Measurements from ENCODE around the gene NCAM1. TPM values are rescaled to one million over a fixed set of nuclear protein-coding genes. Genes with fewer than 3 reads are reported as not detected.

NCAM1 gene
- total RNA-seq, 2 experiments from 2014 or later = not detected

GRCh38 chr11:112972399-112973145 lies 11.4 kb downstream of the NCAM1 start:
- CTCF ChIA-PET = no interaction called here
- H3K4me1 Mint-ChIP-seq (ENCODE audit: low read depth) = no peaks in the 10 kb centered on the region
- no peak for DNase-seq
- peaks cover 16% of the 10 kb centered on the region for H3K27me3 Mint-ChIP-seq (ENCODE audit: low read depth)
- H3K36me3 Mint-ChIP-seq (ENCODE audit: low read depth) = no peaks in the 10 kb centered on the region
- H3K27ac Mint-ChIP-seq = no peak overlapping the region
- H3K9me3 Mint-ChIP-seq = no peaks in the 10 kb centered on the region
- intact Hi-C loops (cut with micrococcal nuclease) = no loop called here
- no peak overlapping the region for H3K4me3 Mint-ChIP-seq

GRCh38 chr11:112975051-112975450 lies 13.8 kb downstream of the NCAM1 start:
- Mint-ChIP-seq H3K36me3 (ENCODE audit: low read depth) (no peaks in the 10 kb centered on the region), H3K27me3 (ENCODE audit: low read depth) (peaks cover 13% of the 10 kb centered on the region), H3K4me1 (ENCODE audit: low read depth) (no peaks in the 10 kb centered on the region), H3K27ac (no peak overlapping the region), H3K4me3 (no peak overlapping the region), H3K9me3 (no peaks in the 10 kb centered on the region)
- CTCF ChIA-PET = no interaction called here
- DNase-seq = no peak
- intact Hi-C loops (cut with micrococcal nuclease) = no loop called here

- H3K4me3 Mint-ChIP-seq = no peak overlapping the region
- H3K27ac Mint-ChIP-seq = no peak overlapping the region
- CTCF ChIA-PET = no interaction called here
- no peaks in the 10 kb centered on the region for H3K9me3 Mint-ChIP-seq
- no peaks in the 10 kb centered on the region for H3K4me1 Mint-ChIP-seq (ENCODE audit: low read depth)
- intact Hi-C loops (cut with micrococcal nuclease) = no loop called here
- DNase-seq = no peak
- H3K27me3 Mint-ChIP-seq (ENCODE audit: low read depth) = peaks cover 13% of the 10 kb centered on the region
- no peaks in the 10 kb centered on the region for H3K36me3 Mint-ChIP-seq (ENCODE audit: low read depth)
Observed at GRCh38 chr11:112975493-112975892, 14.3 kb downstream of the NCAM1 start.

GRCh38 chr11:112977755-112978154 lies 16.5 kb downstream of the NCAM1 start:
- no peak overlapping the region for H3K27ac Mint-ChIP-seq
- H3K9me3 Mint-ChIP-seq = no peaks in the 10 kb centered on the region
- intact Hi-C loops (cut with micrococcal nuclease) = no loop called here
- DNase-seq = no peak
- no peaks in the 10 kb centered on the region for H3K36me3 Mint-ChIP-seq (ENCODE audit: low read depth)
- H3K27me3 Mint-ChIP-seq (ENCODE audit: low read depth) = peaks cover 16% of the 10 kb centered on the region
- no peak overlapping the region for H3K4me3 Mint-ChIP-seq
- CTCF ChIA-PET = no interaction called here
- H3K4me1 Mint-ChIP-seq (ENCODE audit: low read depth) = no peaks in the 10 kb centered on the region

GRCh38 chr11:112983887-112984286 lies 22.7 kb downstream of the NCAM1 start:
- Mint-ChIP-seq H3K4me3 (no peak overlapping the region), H3K27ac (no peak overlapping the region), H3K4me1 (ENCODE audit: low read depth) (no peaks in the 10 kb centered on the region), H3K27me3 (ENCODE audit: low read depth) (peaks cover 3% of the 10 kb centered on the region), H3K36me3 (ENCODE audit: low read depth) (no peaks in the 10 kb centered on the region), H3K9me3 (peaks cover 4% of the 10 kb centered on the region)
- CTCF ChIA-PET = no interaction called here
- intact Hi-C loops (cut with micrococcal nuclease) = no loop called here
- no peak for DNase-seq

GRCh38 chr11:112989198-112989597 lies 28.0 kb downstream of the NCAM1 start:
- DNase-seq = no peak
- intact Hi-C loops (cut with micrococcal nuclease) = no loop called here
- Mint-ChIP-seq H3K36me3 (ENCODE audit: low read depth) (no peaks in the 10 kb centered on the region), H3K9me3 (peaks cover 9% of the 10 kb centered on the region), H3K27me3 (ENCODE audit: low read depth) (peaks cover 5% of the 10 kb centered on the region), H3K4me3 (no peak overlapping the region), H3K4me1 (ENCODE audit: low read depth) (no peaks in the 10 kb centered on the region), H3K27ac (no peak overlapping the region)
- CTCF ChIA-PET = no interaction called here

GRCh38 chr11:112993808-112994207 lies 32.6 kb downstream of the NCAM1 start:
- no peaks in the 10 kb centered on the region for H3K4me1 Mint-ChIP-seq (ENCODE audit: low read depth)

GRCh38 chr11:112995423-112996090 lies 34.3 kb downstream of the NCAM1 start:
- CTCF ChIA-PET = interaction anchor here (0.5 kb wide), 1 partner anchor 408 kb away, joined by 3 read pairs; no protein-coding TSS in a partner anchor

More at GRCh38 chr11:112993808-112994207, 32.6 kb downstream of the NCAM1 start:
- DNase-seq = no peak
- no peak overlapping the region for H3K27ac Mint-ChIP-seq
- no peak overlapping the region for H3K4me3 Mint-ChIP-seq
- H3K36me3 Mint-ChIP-seq (ENCODE audit: low read depth) = no peaks in the 10 kb centered on the region
- H3K27me3 Mint-ChIP-seq (ENCODE audit: low read depth) = peaks cover 17% of the 10 kb centered on the region
- H3K9me3 Mint-ChIP-seq = peaks cover 5% of the 10 kb centered on the region
- CTCF ChIA-PET = no interaction called here
- intact Hi-C loops (cut with micrococcal nuclease) = no loop called here

GRCh38 chr11:112996994-112997393 lies 35.8 kb downstream of the NCAM1 start:
- Mint-ChIP-seq H3K4me3 (no peak overlapping the region), H3K36me3 (ENCODE audit: low read depth) (no peaks in the 10 kb centered on the region), H3K9me3 (no peaks in the 10 kb centered on the region), H3K27ac (no peak overlapping the region), H3K4me1 (ENCODE audit: low read depth) (no peaks in the 10 kb centered on the region), H3K27me3 (ENCODE audit: low read depth) (peaks cover 18% of the 10 kb centered on the region)
- CTCF ChIA-PET = no interaction called here
- intact Hi-C loops (cut with micrococcal nuclease) = no loop called here
- no peak for DNase-seq

More at GRCh38 chr11:112995423-112996090, 34.3 kb downstream of the NCAM1 start:
- Mint-ChIP-seq H3K27ac (no peak overlapping the region), H3K4me1 (ENCODE audit: low read depth) (no peaks in the 10 kb centered on the region), H3K9me3 (no peaks in the 10 kb centered on the region), H3K4me3 (no peak overlapping the region), H3K27me3 (ENCODE audit: low read depth) (peaks cover 18% of the 10 kb centered on the region), H3K36me3 (ENCODE audit: low read depth) (no peaks in the 10 kb centered on the region)
- intact Hi-C loops (cut with micrococcal nuclease) = no loop called here
- no peak for DNase-seq

- Mint-ChIP-seq H3K27ac (no peak overlapping the region), H3K36me3 (ENCODE audit: low read depth) (no peaks in the 10 kb centered on the region), H3K4me3 (no peak overlapping the region), H3K4me1 (ENCODE audit: low read depth) (no peaks in the 10 kb centered on the region), H3K9me3 (no peaks in the 10 kb centered on the region), H3K27me3 (ENCODE audit: low read depth) (peaks cover 18% of the 10 kb centered on the region)
- intact Hi-C loops (cut with micrococcal nuclease) = no loop called here
- CTCF ChIA-PET = interaction anchor here (0.6 kb wide), 1 partner anchor 148 kb away, joined by 3 read pairs; no protein-coding TSS in a partner anchor
- no peak for DNase-seq
Observed at GRCh38 chr11:112997857-112998466, 36.7 kb downstream of the NCAM1 start.

- peaks cover 15% of the 10 kb centered on the region for H3K27me3 Mint-ChIP-seq (ENCODE audit: low read depth)
- H3K4me1 Mint-ChIP-seq (ENCODE audit: low read depth) = no peaks in the 10 kb centered on the region
- H3K4me3 Mint-ChIP-seq = no peak overlapping the region
- CTCF ChIA-PET = no interaction called here
- H3K9me3 Mint-ChIP-seq = no peaks in the 10 kb centered on the region
- intact Hi-C loops (cut with micrococcal nuclease) = no loop called here
- no peak for DNase-seq
- H3K36me3 Mint-ChIP-seq (ENCODE audit: low read depth) = no peaks in the 10 kb centered on the region
- H3K27ac Mint-ChIP-seq = no peak overlapping the region
Observed at GRCh38 chr11:112999520-112999919, 38.3 kb downstream of the NCAM1 start.

- H3K4me3 Mint-ChIP-seq = no peak overlapping the region
- no peak overlapping the region for H3K27ac Mint-ChIP-seq
- peaks cover 11% of the 10 kb centered on the region for H3K27me3 Mint-ChIP-seq (ENCODE audit: low read depth)
- no peaks in the 10 kb centered on the region for H3K9me3 Mint-ChIP-seq
- intact Hi-C loops (cut with micrococcal nuclease) = no loop called here
- CTCF ChIA-PET = no interaction called here
- H3K36me3 Mint-ChIP-seq (ENCODE audit: low read depth) = no peaks in the 10 kb centered on the region
- DNase-seq = no peak
- no peaks in the 10 kb centered on the region for H3K4me1 Mint-ChIP-seq (ENCODE audit: low read depth)
Observed at GRCh38 chr11:113001709-113002108, 40.5 kb downstream of the NCAM1 start.
